HFF-Myc (cell line): ENCODE measurements around the gene TMEM205.
"Not testable (repeated sequence)": the region's sequence is repeated elsewhere in the genome, so short reads cannot be mapped to it uniquely, and the experiment has no call there.

Experiments used
- DNase-seq: peaks from one replicate; pipeline ENCODE4 v3.0.0-alpha.2; 2011; ENCODE audit warnings: low read depth; ENCODE audit errors: extremely low read depth
- H3K4me3 ChIP-seq: replicated peaks from 2 replicates; pipeline ENCODE4 v1.5.1; 2011; ENCODE audit warnings: low read depth, mild to moderate bottlenecking, control low read depth, low read length
- CTCF ChIP-seq: IDR thresholded peaks from 2 replicates; pipeline ENCODE4 v1.5.1; 2012; ENCODE audit warnings: mild to moderate bottlenecking, low read depth, low read length, control low read depth; ENCODE audit errors: missing control alignments

TMEM205 gene

GRCh38 chr19:11361037-11361770, 15.1 kb upstream of the TMEM205 start:
- DNase-seq = no peak
- H3K4me3 ChIP-seq = no peak overlapping the region
- TF ChIP-seq CTCF = no peak

- no peak overlapping the region for H3K4me3 ChIP-seq
- no peak for TF ChIP-seq CTCF
- DNase-seq = no peak
Observed at GRCh38 chr19:11359421-11359820, 13.4 kb upstream of the TMEM205 start.

GRCh38 chr19:11356676-11357550, 10.8 kb upstream of the TMEM205 start:
- TF ChIP-seq CTCF = no peak
- DNase-seq = no peak
- no peak overlapping the region for H3K4me3 ChIP-seq

- TF ChIP-seq CTCF = no peak
- peak overlapping the region; percentile 48 for H3K4me3 ChIP-seq
- no peak for DNase-seq
Observed at GRCh38 chr19:11356074-11356397, 10.0 kb upstream of the TMEM205 start.

GRCh38 chr19:11355160-11356073, 9.3 kb upstream of the TMEM205 start, which contains the start of gene PLPPR2:
Gene PLPPR2, plus strand, starts transcription at chr19:11355432. Its CDS starts 2,242 bp downstream, at chr19:11357674.
- H3K4me3 ChIP-seq = peak within 1 kb of the TSS; percentile 48
- TF ChIP-seq CTCF = no peak
- no peak for DNase-seq

GRCh38 chr19:11354102-11354501, 8.0 kb upstream of the TMEM205 start:
- not testable (repeated sequence) for H3K4me3 ChIP-seq, DNase-seq
